HG02943 (cell line): Measurements from ENCODE around the gene ZNF70.

Experiments used
- ATAC-seq: cut with Tn5 transposase; IDR thresholded peaks from one replicate; pipeline ENCODE4 v1.9.1; 2021; ENCODE audit warnings: mild to moderate bottlenecking, low read depth, moderate library complexity; ENCODE audit not compliant: unreplicated experiment

Gene ZNF70

GRCh38 chr22:23720855-23721254 lies 30.1 kb downstream of the ZNF70 start:
- ATAC-seq, result no peak

- no peak for ATAC-seq
Measured at GRCh38 chr22:23718371-23719165, 32.3 kb downstream of the ZNF70 start.

- no peak for ATAC-seq
Measured at GRCh38 chr22:23716811-23717801, 33.8 kb downstream of the ZNF70 start.

GRCh38 chr22:23715806-23716375 lies 35.0 kb downstream of the ZNF70 start:
- no peak for ATAC-seq

GRCh38 chr22:23714596-23715578 lies 36.0 kb downstream of the ZNF70 start:
- no peak for ATAC-seq

- ATAC-seq, result no peak
Measured at GRCh38 chr22:23713696-23714595, 37.0 kb downstream of the ZNF70 start.

- no peak for ATAC-seq
Measured at GRCh38 chr22:23712256-23712655, 38.7 kb downstream of the ZNF70 start.

GRCh38 chr22:23709107-23709506 lies 41.8 kb downstream of the ZNF70 start:
- no peak for ATAC-seq

GRCh38 chr22:23708270-23708669 lies 42.6 kb downstream of the ZNF70 start:
- no peak for ATAC-seq

GRCh38 chr22:23705358-23705757 lies 45.6 kb downstream of the ZNF70 start:
- no peak for ATAC-seq

- no peak for ATAC-seq
Measured at GRCh38 chr22:23704829-23705228, 46.1 kb downstream of the ZNF70 start.

GRCh38 chr22:23704062-23704461 lies 46.9 kb downstream of the ZNF70 start:
- ATAC-seq, result no peak

GRCh38 chr22:23700706-23701105 lies 50.2 kb downstream of the ZNF70 start:
- no peak for ATAC-seq

- no peak for ATAC-seq
Measured at GRCh38 chr22:23698673-23699235, 52.2 kb downstream of the ZNF70 start.

- ATAC-seq, result no peak
Measured at GRCh38 chr22:23698094-23698493, 52.8 kb downstream of the ZNF70 start.

- no peak for ATAC-seq
Measured at GRCh38 chr22:23697031-23697970, 53.6 kb downstream of the ZNF70 start.

GRCh38 chr22:23696326-23696851 lies 54.5 kb downstream of the ZNF70 start:
- peak; percentile 68 for ATAC-seq
